Putamen (tissue), 1 donor: ENCODE measurements around the gene PHIP.

Experiments
- DNase-seq: peaks from one replicate; pipeline ENCODE4 v3.0.0-alpha.2; 2016; ENCODE audit warnings: low spot score

Gene PHIP

DNA sequence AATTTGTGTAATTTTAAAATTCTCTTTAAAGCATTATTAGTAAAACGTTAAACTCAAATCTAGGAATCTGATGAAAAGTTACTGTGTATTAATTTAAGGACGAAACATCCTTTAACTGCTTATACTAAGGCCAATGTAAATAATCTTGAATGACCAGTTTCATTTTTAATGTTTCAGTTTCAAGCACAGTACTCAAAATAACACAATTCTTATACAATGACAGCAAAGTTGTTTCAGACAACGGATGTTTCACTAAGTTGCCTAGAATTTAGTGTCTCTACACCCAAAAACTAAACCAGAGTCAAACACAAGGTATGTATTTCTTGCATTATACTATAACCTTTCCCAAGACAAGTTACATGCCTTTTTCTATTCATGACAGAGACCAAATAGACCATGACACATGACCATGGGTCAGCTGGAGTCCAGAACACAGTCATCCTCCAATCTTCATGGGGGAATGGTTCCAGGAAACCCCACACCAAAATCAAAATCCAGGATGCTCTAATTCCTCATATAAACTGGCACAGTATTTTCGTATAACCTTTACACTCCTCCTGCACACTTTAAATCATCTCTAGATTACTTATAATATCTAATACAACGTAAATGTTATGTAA lies 7.7 kb downstream of the PHIP start:
- no peak for DNase-seq

DNA sequence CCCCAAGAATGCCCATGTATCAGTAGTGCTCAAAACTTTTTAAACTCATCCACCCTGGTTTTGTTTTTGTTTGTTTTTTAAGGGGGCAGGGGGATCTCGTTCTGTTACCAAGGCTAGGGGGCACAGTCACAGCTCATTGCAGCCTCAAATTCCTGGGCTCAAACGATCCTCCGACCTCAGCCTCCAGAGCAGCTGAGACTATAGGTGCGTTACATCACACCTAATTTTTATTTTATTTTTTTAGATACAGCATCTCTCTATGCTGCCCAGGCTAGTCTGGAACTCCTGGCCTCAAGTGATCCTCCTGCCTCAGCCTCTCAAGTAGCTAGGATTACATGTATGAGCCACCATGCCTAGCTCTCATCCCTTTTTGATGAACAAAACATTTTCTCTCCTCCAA lies 11.2 kb downstream of the PHIP start:
- no peak for DNase-seq

DNA sequence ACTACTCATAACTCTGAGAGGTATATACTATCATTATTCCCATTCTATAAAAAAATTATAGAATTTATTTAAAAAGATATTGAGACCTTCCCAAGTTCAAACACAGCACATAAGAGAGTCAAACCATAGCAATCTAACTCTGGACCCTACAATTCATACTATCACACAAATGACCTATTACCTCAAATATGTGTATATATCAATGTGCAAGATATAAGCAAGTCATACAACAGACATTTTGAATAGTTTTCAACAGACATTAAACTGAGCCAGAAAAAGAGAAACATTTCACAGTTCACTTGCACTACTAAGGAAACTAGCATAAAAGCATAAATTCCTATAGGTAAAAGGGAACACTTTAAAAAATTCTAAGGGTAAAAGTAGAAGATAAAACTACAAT lies 11.7 kb downstream of the PHIP start:
- DNase-seq: no peak

DNA sequence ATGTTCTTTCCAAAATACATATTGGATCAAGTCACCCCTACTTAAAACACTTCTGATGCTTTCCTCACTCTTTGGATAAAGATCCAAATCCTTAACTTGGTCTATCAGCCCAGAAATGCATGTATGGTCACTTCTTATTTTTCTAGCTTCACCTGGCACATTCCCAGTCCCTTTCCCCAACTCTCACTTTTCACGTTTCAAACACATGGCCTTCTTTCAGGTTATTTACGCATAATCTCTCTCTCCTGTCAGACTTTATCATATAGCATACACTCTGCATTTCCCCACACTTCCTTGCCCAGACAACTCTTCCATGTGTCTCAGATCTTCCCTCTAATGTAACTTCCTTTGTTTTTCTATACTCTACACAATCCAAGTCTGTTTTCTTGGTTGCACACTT lies 12.8 kb downstream of the PHIP start:
- DNase-seq: no peak

DNA sequence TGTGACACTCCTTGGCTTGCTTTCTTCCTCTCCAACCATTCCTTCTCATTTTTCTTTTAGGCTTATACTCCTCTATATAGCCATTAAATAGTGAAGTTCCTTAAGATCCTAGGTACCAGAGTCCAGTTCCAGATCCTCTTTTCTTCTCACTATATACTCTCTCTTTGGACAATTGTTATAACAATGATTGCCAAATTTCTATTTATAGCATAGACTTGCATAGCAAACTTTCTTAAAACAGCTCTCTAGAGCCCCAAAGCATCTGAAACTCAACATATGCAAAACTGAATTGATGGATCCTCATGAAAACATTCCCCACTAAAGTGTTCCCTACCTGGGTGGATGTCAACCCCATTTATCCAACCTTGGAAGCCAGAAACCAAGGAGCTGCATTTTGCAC lies 13.4 kb downstream of the PHIP start:
- DNase-seq: no peak

DNA sequence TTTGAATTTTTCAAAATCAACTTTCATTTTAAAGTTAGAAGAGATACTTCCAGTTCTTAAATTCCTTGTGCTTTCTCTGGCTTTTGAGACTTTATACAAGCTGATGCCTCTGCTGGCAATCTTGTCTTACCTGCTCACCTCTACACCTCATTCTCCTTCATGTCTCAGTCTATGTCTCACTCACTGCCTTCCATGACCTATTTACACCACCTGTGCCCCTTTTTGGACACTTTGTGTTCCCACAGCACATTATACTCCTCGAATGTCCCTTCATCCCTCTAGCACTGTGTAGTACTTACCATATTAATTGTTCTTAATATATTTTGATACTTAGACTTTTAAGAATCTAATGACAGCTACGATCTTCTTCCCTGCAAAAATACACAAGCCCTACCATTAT lies 15.3 kb downstream of the PHIP start:
- no peak for DNase-seq

DNA sequence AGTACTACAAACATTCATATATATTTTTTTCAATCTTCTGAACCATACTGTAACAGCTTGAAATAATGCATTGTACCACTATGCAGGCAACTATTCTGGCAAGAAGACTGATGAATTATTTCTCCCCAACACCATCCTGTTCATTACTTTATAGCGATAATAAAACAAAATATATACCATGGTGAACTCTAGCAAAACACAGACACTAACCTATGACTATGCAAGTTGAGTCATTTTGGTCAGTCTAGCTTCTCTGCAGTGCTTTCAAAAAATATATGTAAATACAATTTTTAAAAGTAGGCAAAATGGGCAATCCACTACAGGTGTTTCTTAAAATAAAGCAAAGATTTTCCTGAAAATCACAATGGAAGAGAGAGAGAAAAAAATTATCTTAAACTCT lies 20.3 kb downstream of the PHIP start:
- DNase-seq: no peak

DNA sequence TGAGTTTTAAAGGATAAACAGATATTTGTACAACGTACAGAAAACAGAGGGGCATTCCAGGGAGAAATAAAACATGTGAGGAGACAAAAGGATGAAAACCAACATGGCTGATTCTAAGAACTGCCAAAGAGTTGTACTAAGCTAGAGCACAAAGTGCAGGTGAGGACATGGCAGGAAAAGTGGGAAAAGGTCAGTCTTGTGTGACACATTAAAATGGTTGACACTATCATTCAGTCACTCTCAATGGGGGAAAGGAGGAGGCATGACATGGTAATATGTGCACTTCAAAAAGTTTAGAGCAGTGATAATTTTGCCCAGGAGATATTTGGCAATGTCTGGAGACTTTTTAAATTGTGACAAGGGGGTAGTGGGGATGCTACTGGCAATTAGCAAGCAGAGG lies 21.8 kb downstream of the PHIP start:
- DNase-seq: no peak

DNA sequence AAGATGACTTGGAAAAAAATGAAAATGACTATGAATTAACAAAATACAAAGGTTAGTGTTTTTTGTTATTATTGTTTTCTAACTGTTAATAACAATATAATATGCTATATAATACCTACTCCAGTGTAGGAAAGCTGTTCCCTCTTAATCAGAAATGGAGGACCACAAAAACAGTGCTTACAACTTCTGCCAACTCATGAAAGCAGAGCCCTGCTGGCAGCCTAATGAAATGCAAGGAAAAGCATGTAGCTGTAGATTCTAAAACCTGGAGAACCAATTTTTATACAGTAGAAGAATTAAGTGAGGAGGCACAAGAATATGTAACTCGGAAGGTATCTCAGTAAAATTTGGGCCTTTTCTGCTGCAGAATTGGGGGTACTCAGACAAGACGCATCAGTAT lies 29.4 kb downstream of the PHIP start:
- no peak for DNase-seq

DNA sequence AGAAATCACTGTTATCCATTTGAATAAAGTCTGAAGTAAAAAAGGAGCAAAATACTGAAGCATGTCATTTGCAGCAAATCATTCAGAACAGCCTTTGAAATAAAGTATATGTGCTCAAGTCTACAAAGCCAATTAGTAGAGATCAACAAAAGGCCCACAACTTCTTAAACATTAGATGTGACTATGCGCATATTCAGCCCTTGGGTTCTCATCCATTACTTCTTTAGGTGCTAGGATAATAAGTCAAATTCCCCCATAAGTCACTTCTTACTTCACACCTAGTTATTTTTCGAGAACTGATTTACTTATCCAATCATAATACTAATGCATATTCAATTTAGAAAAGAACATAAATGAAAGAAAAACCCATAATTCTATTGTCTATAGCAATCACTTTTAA lies 31.0 kb downstream of the PHIP start:
- no peak for DNase-seq

DNA sequence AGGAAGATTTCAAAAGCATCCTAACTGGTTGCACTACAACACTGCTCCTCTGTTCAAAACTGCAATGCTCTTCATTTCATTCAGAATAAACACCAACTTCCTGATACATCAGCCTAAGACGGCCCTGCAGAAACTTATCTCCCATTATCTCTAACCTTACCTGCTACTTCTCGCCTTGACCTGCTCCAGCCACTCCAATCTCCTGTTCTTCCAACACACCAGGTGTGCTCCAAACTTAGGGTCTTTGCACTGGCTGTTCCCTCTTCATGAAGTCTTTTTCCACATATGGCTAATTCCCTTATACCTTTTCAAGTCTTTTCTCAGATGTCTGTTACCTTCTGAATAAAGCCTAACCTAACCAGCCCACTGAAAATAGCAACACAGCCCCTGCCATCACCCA lies 32.1 kb downstream of the PHIP start:
- DNase-seq: no peak

DNA sequence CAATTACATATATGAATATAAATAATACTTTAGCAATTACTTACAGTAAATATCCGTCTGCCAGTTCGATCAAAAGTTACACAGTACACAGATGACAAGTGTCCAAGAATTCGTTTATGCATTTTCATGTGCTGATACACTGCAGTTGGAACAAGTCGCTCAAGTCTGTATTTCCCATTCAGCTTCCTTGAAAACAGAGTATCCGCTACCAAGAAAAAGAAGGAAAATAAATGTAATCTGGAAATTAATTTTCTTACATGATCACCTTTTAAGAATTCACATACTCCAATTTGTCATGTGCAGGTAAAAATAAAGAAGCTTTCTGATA lies 35.3 kb downstream of the PHIP start:
- DNase-seq: no peak

DNA sequence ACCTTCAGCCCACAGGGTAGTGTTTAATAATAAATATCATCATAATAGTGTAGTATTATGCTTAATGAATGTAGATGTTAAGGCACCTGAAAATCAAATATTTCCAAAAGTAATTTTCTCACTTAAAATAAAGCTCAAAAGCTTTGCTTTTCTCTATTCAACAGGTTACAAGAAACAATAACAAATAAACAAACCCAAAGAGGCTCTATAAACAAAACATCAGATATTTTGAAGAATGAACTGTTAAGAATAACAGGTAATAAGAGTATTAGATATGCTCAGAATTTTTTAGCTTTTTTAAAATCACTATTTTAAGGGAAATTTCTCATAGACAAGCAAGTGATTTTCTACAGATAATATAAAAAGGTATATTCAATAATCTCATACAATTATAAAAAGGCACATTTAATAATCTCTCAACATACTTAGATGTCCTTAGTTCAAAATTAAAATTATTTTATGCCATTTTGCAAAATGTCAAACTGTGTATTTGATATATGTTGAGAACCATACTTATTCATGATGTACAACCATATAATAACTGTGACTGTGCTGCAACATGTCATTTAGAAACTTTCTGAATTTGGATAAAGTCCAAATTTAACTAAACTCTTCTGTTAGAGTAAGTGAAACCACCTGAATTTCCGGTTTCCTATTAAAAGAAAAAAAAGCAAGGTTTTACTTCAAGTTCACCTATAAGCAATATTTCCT lies 35.8 kb downstream of the PHIP start:
- no peak for DNase-seq

DNA sequence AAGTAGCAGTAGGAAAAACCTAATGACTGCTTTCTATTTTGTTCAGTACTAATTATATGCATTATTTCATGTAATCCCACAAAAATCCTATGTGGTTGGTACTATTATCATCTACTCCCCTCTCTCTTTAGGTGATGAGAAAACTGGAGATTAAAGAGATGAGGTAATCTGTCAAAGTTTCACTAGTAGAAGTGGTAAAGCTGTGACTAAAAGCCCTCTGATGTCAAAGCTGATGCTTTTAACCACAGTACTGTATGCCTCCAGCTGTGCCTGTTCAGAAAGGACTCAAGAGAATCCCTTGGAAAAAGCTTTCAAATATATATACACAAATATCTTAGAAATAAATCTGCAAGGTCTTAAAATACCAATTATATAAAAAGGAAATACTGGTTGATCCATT lies 38.0 kb downstream of the PHIP start:
- DNase-seq: no peak

DNA sequence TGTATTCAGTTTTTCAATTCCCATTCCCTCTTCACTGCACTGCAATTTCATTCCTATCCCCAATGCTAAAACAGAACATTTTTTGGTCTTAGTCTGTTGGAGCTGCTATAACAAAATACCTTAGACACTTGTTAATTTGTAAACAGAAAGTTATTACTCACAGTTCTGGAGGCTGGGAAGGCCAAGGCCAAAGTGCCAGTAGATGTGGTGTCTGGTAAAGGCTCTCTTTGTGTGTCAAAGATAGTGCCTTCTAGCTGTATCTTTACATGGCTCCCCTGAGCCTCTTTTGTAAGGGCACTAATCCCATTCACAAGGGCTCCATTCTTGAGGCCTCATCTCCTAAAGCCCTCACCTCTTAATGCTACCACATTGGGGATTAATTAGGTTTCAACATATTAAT lies 40.0 kb downstream of the PHIP start:
- no peak for DNase-seq

DNA sequence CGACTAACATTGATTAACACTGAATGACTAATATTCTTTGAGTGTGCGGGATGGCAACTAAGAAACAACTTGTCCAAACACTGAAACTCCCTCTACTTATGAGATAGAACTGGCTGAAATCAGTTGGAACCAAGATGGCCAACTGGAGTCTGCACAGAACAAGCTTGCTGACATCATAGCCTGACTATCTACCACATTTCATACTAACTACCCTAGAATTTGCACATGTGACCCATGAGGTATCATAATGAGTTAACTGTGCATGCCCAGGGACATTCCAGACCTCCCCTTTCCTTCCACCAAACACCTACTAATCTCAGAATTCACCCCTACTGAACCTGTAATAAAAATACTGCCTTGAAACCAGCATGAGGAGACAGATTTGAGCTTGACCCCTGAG lies 43.2 kb downstream of the PHIP start:
- no peak for DNase-seq

DNA sequence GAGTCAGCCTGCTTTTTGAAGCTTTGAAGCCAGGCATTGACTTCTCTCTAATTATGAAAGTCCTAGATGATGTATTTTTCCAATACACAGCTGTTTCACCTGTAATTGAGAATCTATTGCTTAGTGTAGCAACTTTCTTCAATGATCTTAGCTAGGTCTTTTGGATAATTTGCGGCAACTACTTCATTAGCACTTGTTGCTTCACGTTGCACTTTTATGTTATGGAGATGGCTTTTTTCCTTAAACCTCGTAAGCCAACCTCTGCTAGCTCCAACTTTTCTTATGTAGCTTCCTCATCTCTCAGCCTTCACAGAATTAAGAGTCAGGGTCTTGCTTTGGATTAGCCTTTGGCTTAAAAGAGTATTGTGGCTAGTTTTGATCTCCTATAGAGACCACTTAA lies 44.8 kb downstream of the PHIP start:
- no peak for DNase-seq

DNA sequence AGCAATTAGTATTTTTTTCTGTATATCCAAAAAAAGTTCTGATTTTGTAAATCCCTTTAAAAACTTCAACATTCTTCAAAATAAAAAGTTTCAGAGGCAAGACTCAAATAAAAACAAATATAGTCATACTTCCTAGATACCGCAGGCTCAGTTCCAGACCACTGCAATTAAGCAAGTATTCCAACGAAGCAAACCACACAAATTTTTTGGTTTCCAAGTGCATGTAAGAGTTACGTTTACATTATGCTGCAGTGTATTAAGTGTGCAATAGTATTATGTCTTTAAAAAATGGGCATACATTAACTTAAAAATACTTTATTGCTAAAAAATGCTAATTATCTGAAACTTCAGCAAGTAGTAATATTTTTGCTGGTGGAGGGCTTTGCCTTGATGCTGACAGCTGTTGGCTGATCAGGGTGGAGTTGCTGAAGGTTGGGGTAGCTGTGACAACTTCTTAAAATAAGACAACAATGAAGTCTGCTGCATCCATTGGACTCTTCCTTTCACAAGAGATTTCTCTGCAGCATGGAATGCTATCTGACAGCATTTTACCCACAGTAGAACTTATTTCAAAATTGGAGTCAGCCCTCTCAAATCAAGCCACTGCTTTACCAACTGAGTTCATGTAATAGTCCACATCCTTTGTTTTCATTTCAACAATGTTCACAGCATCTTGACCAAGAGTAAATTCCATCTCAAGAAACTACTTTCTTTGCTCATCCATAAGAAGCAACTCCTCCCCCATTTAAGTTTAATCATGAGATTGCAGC lies 46.0 kb downstream of the PHIP start:
- DNase-seq: no peak

DNA sequence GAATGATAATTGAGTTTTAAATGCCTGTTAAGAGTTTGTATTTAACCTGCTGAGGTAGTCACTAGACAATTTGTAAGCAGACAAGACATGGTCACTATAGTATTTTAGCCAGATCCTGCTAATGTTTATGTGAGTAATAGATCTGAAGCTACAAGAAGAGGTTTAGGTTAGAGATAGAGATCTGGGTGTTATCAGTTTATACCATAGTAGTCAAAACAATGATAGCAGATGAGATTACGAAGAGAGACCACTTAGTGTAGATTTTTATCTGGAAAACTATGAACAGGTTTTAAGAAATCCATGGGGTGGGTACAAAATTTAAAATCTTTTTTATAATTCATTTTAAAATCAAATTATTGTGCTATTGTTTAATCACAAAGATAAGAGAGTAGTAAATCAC lies 47.5 kb downstream of the PHIP start:
- DNase-seq: no peak

DNA sequence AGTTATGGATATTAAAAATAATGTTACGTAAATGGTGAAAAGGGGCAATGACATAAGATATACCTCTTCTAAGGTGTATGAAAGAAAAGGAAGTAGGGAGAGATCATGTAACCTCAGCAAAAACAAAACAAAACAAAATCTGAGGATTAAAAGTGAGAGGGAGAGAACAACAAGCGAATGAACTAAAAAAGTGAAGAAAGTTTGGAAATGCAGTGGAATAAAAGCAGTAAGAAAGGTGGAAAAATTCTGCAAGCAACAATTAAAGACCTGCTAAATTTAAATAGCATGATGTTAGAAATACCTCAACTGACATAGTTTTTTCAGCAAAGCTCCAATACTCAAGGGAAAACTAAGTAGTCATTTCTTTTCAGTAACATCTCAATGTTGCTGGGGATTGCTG lies 48.0 kb downstream of the PHIP start:
- DNase-seq: no peak

DNA sequence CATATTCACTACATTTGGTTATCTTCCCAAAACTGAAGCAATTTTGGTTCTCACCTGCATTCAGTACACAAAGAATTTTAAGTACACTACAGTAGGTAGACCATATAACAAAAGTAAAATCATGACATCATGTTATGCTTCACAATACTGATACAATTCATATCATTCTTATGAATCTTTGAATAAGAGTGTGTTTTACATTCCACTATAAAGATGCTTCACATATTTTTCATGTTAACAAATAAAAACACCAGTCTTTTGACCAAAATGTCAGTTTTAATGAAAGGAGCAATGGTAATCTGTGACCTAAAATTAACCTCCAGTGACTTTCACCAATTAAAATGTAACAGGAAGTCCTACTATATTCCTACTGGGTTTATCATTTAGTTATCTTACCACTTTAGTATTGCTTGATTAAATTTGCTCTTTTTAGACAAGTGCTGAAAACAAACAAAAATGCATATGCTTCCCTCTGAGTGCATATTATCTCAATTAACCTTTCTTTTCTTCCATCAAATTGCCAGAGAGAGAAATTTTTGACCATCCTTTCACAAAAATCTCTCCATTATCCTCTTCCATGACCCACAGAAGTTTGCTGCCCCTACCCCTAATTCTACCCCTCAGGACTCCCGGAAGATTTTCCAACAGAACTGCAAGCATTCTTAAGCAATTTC lies 49.3 kb downstream of the PHIP start:
- DNase-seq: no peak

DNA sequence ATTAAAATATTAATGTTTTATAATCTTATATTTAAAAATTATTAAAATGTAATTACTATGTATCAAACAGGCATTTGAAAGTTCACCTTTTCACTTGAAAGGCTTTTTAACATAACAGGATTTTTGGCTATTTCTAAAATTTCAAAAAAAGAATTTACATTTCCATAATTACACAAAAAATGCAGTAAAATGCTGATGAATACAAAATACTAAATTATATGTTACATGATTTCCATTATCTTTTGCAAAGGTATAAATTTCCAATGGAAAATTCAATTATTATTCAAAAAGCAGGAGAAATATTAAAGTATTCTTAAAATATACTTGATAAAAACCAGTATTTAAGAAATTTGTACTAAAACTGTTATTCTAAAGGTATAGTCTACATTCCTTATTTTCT lies 66.1 kb downstream of the PHIP start:
- DNase-seq: no peak

DNA sequence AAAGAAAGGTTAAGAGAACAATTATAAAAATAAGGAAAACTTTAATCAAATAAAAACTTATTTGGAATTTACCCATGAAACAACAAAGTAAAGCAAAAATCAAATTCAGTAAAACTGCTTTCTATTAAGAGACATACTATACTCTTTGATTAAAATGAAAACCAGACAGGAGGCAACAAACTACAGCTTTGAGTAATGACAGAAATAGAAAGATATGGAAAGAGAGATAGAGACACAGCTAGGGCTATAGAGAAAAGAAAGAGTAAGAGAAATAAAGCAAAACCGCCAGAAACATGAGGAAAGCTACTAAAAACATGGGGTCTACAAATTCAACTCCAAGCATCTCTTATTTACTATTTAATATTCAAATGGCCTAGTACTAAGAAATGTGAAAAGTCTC lies 67.6 kb downstream of the PHIP start:
- no peak for DNase-seq
